Osteocyte (in vitro differentiated cells): ENCODE results near the gene ACAP1. TPM values are rescaled to one million over a fixed set of nuclear protein-coding genes. Genes with fewer than 3 reads are reported as not detected.
"Not testable (repeated sequence)": the region's sequence is repeated elsewhere in the genome, so short reads cannot be mapped to it uniquely, and the experiment has no call there.

Experiments
- DNase-seq: peaks from one replicate; pipeline ENCODE4 v3.0.0; 2021; ENCODE audit warnings: mixed read lengths; ENCODE audit not compliant: unreplicated experiment; ENCODE audit errors: extremely low spot score
- H3K27ac Mint-ChIP-seq: one replicate; pipeline ENCODE4 v1.8.0; 2021; ENCODE audit warnings: mild to moderate bottlenecking, mixed read lengths; ENCODE audit not compliant: unreplicated experiment
- H3K27me3 Mint-ChIP-seq: one replicate; pipeline ENCODE4 v1.8.0; 2021; ENCODE audit warnings: mixed read lengths; ENCODE audit not compliant: unreplicated experiment
- H3K36me3 Mint-ChIP-seq: one replicate; pipeline ENCODE4 v1.8.0; 2021; ENCODE audit warnings: mixed read lengths; ENCODE audit not compliant: unreplicated experiment
- H3K4me1 Mint-ChIP-seq: one replicate; pipeline ENCODE4 v1.8.0; 2021; ENCODE audit warnings: mixed read lengths; ENCODE audit not compliant: unreplicated experiment
- H3K4me3 Mint-ChIP-seq: one replicate; pipeline ENCODE4 v1.8.0; 2021; ENCODE audit warnings: mild to moderate bottlenecking, moderate library complexity, mixed read lengths; ENCODE audit not compliant: unreplicated experiment
- H3K9me3 Mint-ChIP-seq: one replicate; pipeline ENCODE4 v1.8.0; 2021; ENCODE audit warnings: mixed read lengths; ENCODE audit not compliant: unreplicated experiment
- CTCF ChIP-seq: fragments of 200-600 bp; sonication (generic); IDR thresholded peaks from 2 replicates; pipeline ENCODE4 v1.5.0; 2021; ENCODE audit warnings: antibody characterized with exemption, mild to moderate bottlenecking, moderate library complexity
- total RNA-seq: library from RNA; stranded (reverse); gene quantifications from 2 replicates; pipeline ENCODE4 v1.2.1, GENCODE V29; 2021

ACAP1 gene
- total RNA-seq, 1 donor from 2014 or later: 4.2 TPM

- peaks cover 34% of the 10 kb centered on the region for H3K4me1 Mint-ChIP-seq
- H3K27ac Mint-ChIP-seq: no peak overlapping the region
- no peaks in the 10 kb centered on the region for H3K36me3 Mint-ChIP-seq
- no peak for TF ChIP-seq CTCF
- H3K4me3 Mint-ChIP-seq: no peak overlapping the region
- no peaks in the 10 kb centered on the region for H3K9me3 Mint-ChIP-seq
- no peak for DNase-seq
- H3K27me3 Mint-ChIP-seq: no peaks in the 10 kb centered on the region
These were observed 21.1 kb downstream of the ACAP1 start for GRCh38 chr17:7357381-7357780.

GRCh38 chr17:7361906-7362305 is 25.6 kb downstream of the ACAP1 start:
- DNase-seq: no peak
- H3K4me3 Mint-ChIP-seq: no peak overlapping the region

GRCh38 chr17:7363311-7363710 is 27.0 kb downstream of the ACAP1 start:
- no peak for TF ChIP-seq CTCF
- Mint-ChIP-seq H3K9me3 (no peaks in the 10 kb centered on the region), H3K4me3 (no peak overlapping the region), H3K27ac (no peak overlapping the region), H3K27me3 (peaks cover 5% of the 10 kb centered on the region), H3K36me3 (no peaks in the 10 kb centered on the region), H3K4me1 (no peaks in the 10 kb centered on the region)
- no peak for DNase-seq

More at GRCh38 chr17:7361906-7362305, 25.6 kb downstream of the ACAP1 start:
- H3K27ac Mint-ChIP-seq: no peak overlapping the region
- H3K9me3 Mint-ChIP-seq: no peaks in the 10 kb centered on the region
- no peaks in the 10 kb centered on the region for H3K4me1 Mint-ChIP-seq
- no peaks in the 10 kb centered on the region for H3K36me3 Mint-ChIP-seq
- TF ChIP-seq CTCF: no peak
- H3K27me3 Mint-ChIP-seq: peaks cover 2% of the 10 kb centered on the region

GRCh38 chr17:7365963-7366362 is 29.6 kb downstream of the ACAP1 start:
- H3K27ac Mint-ChIP-seq, H3K9me3 Mint-ChIP-seq, H3K4me3 Mint-ChIP-seq, H3K4me1 Mint-ChIP-seq, DNase-seq, H3K36me3 Mint-ChIP-seq: not testable (repeated sequence)
- H3K27me3 Mint-ChIP-seq: peaks cover 18% of the 10 kb centered on the region

GRCh38 chr17:7367083-7367482 is 30.8 kb downstream of the ACAP1 start:
- Mint-ChIP-seq H3K4me3 (no peak overlapping the region), H3K4me1 (no peaks in the 10 kb centered on the region), H3K9me3 (no peaks in the 10 kb centered on the region), H3K27me3 (peaks cover 18% of the 10 kb centered on the region), H3K36me3 (no peaks in the 10 kb centered on the region), H3K27ac (no peak overlapping the region)
- no peak for TF ChIP-seq CTCF
- no peak for DNase-seq
